Skeletal muscle satellite cell (primary cell): ENCODE measurements around the gene AUTS2.

Experiments
- H3K27me3 ChIP-seq: 2 replicates; pipeline ENCODE4 v1.7.0; 2013; ENCODE audit warnings: low read length; ENCODE audit not compliant: control insufficient read depth, insufficient read depth
- H3K36me3 ChIP-seq: 2 replicates; pipeline ENCODE4 v1.7.0; 2013; ENCODE audit warnings: mild to moderate bottlenecking, control low read depth, low read length; ENCODE audit not compliant: insufficient read depth
- H3K4me1 ChIP-seq: 2 replicates; pipeline ENCODE4 v1.7.0; 2013; ENCODE audit warnings: low read length; ENCODE audit not compliant: control insufficient read depth, insufficient read depth
- H3K4me2 ChIP-seq: 2 replicates; pipeline ENCODE4 v1.7.0; 2013; ENCODE audit warnings: mild to moderate bottlenecking, low read length
- H3K4me3 ChIP-seq: 2 replicates; pipeline ENCODE4 v1.7.0; 2013; ENCODE audit warnings: low read length
- H3K9ac ChIP-seq: 2 replicates; pipeline ENCODE4 v1.7.0; 2013; ENCODE audit warnings: mild to moderate bottlenecking, low read depth, low read length, moderate library complexity
- H3K9me3 ChIP-seq: replicated peaks from 2 replicates; pipeline ENCODE4 v1.7.0; 2013; ENCODE audit warnings: mild to moderate bottlenecking, control low read depth, low read length

The AUTS2 gene

GRCh38 chr7:69817841-69818635 is 219.8 kb downstream of the AUTS2 start:
- Histone ChIP-seq H3K9me3 (no peaks in the 10 kb centered on the region), H3K4me1 (peaks cover 11% of the 10 kb centered on the region), H3K36me3 (no peaks in the 10 kb centered on the region), H3K4me2 (no peak overlapping the region), H3K4me3 (no peak overlapping the region), H3K27me3 (no peaks in the 10 kb centered on the region), H3K9ac (no peak overlapping the region)

- Histone ChIP-seq H3K4me3 (no peak overlapping the region), H3K9me3 (no peaks in the 10 kb centered on the region), H3K27me3 (no peaks in the 10 kb centered on the region), H3K9ac (no peak overlapping the region), H3K4me2 (no peak overlapping the region), H3K36me3 (no peaks in the 10 kb centered on the region), H3K4me1 (peaks cover 11% of the 10 kb centered on the region)
Observed at GRCh38 chr7:69818636-69819332, 220.5 kb downstream of the AUTS2 start.

GRCh38 chr7:69819333-69819705 is 221.0 kb downstream of the AUTS2 start:
- no peak overlapping the region for H3K4me2 ChIP-seq
- no peaks in the 10 kb centered on the region for H3K27me3 ChIP-seq
- peaks cover 12% of the 10 kb centered on the region for H3K4me1 ChIP-seq
- H3K36me3 ChIP-seq: no peaks in the 10 kb centered on the region
- H3K4me3 ChIP-seq: no peak overlapping the region
- no peak overlapping the region for H3K9ac ChIP-seq
- H3K9me3 ChIP-seq: no peaks in the 10 kb centered on the region

GRCh38 chr7:69820479-69821192 is 222.4 kb downstream of the AUTS2 start:
- Histone ChIP-seq H3K9ac (no peak overlapping the region), H3K27me3 (no peaks in the 10 kb centered on the region), H3K4me1 (peaks cover 17% of the 10 kb centered on the region), H3K4me2 (no peak overlapping the region), H3K36me3 (no peaks in the 10 kb centered on the region), H3K9me3 (no peaks in the 10 kb centered on the region), H3K4me3 (no peak overlapping the region)

GRCh38 chr7:69822386-69822785 is 224.1 kb downstream of the AUTS2 start:
- no peaks in the 10 kb centered on the region for H3K36me3 ChIP-seq
- H3K4me2 ChIP-seq: no peak overlapping the region
- H3K9me3 ChIP-seq: no peaks in the 10 kb centered on the region
- H3K4me3 ChIP-seq: no peak overlapping the region
- H3K27me3 ChIP-seq: no peaks in the 10 kb centered on the region
- H3K4me1 ChIP-seq: peaks cover 9% of the 10 kb centered on the region
- H3K9ac ChIP-seq: no peak overlapping the region

- Histone ChIP-seq H3K9ac (no peak overlapping the region), H3K36me3 (no peaks in the 10 kb centered on the region), H3K9me3 (no peaks in the 10 kb centered on the region), H3K4me2 (no peak overlapping the region), H3K4me3 (no peak overlapping the region), H3K27me3 (no peaks in the 10 kb centered on the region), H3K4me1 (peaks cover 6% of the 10 kb centered on the region)
Observed at GRCh38 chr7:69823151-69823744, 225.0 kb downstream of the AUTS2 start.

GRCh38 chr7:69825113-69825972 is 227.1 kb downstream of the AUTS2 start:
- no peaks in the 10 kb centered on the region for H3K27me3 ChIP-seq
- H3K4me1 ChIP-seq: peaks cover 6% of the 10 kb centered on the region
- no peak overlapping the region for H3K4me3 ChIP-seq
- H3K9me3 ChIP-seq: no peaks in the 10 kb centered on the region
- no peak overlapping the region for H3K4me2 ChIP-seq
- H3K9ac ChIP-seq: no peak overlapping the region
- no peaks in the 10 kb centered on the region for H3K36me3 ChIP-seq

GRCh38 chr7:69826283-69826682 is 228.0 kb downstream of the AUTS2 start:
- H3K4me1 ChIP-seq: peaks cover 6% of the 10 kb centered on the region
- H3K27me3 ChIP-seq: no peaks in the 10 kb centered on the region
- H3K9me3 ChIP-seq: no peaks in the 10 kb centered on the region
- no peak overlapping the region for H3K4me3 ChIP-seq
- H3K4me2 ChIP-seq: no peak overlapping the region
- H3K9ac ChIP-seq: no peak overlapping the region
- H3K36me3 ChIP-seq: no peaks in the 10 kb centered on the region

- Histone ChIP-seq H3K27me3 (no peaks in the 10 kb centered on the region), H3K4me2 (no peak overlapping the region), H3K36me3 (no peaks in the 10 kb centered on the region), H3K9ac (no peak overlapping the region), H3K9me3 (no peaks in the 10 kb centered on the region), H3K4me1 (peaks cover 6% of the 10 kb centered on the region), H3K4me3 (no peak overlapping the region)
Observed at GRCh38 chr7:69827140-69827539, 228.9 kb downstream of the AUTS2 start.

- Histone ChIP-seq H3K27me3 (no peaks in the 10 kb centered on the region), H3K4me3 (no peak overlapping the region), H3K9ac (no peak overlapping the region), H3K9me3 (no peaks in the 10 kb centered on the region), H3K4me1 (peaks cover 6% of the 10 kb centered on the region), H3K4me2 (no peak overlapping the region), H3K36me3 (no peaks in the 10 kb centered on the region)
Observed at GRCh38 chr7:69827558-69827957, 229.3 kb downstream of the AUTS2 start.

GRCh38 chr7:69832356-69832755 is 234.1 kb downstream of the AUTS2 start:
- Histone ChIP-seq H3K27me3 (no peaks in the 10 kb centered on the region), H3K36me3 (no peaks in the 10 kb centered on the region), H3K4me3 (no peak overlapping the region), H3K9ac (no peak overlapping the region), H3K9me3 (no peaks in the 10 kb centered on the region), H3K4me2 (no peak overlapping the region), H3K4me1 (peaks cover 2% of the 10 kb centered on the region)
